Fibroblast of the aortic adventitia (primary cell): Measurements from ENCODE around the gene ST3GAL6. TPM values are rescaled to one million over a fixed set of nuclear protein-coding genes. Genes with fewer than 3 reads are reported as not detected.
A peak's percentile ranks its signal among the peaks of the same experiment; 100 is the strongest.

Experiments
- DNase-seq: peaks from one replicate; pipeline ENCODE4 v3.0.0-alpha.2; 2010; ENCODE audit warnings: low read depth
- H3K4me3 ChIP-seq: 2 replicates; pipeline ENCODE4 v1.5.1; 2011; ENCODE audit warnings: low read depth, mild to moderate bottlenecking, control low read depth, low read length, moderate library complexity
- CTCF ChIP-seq: IDR thresholded peaks from 2 replicates; pipeline ENCODE4 v1.5.1; 2011; ENCODE audit warnings: mild to moderate bottlenecking, low read length, control low read depth, inconsistent platforms; ENCODE audit not compliant: insufficient read depth
- total RNA-seq: library from RNA; depleted of rRNA; stranded (reverse); fragments of >200 nt; gene quantifications from 2 replicates; pipeline ENCODE4 v1.2.3, GENCODE V29; 2012; ENCODE audit warnings: low replicate concordance

ST3GAL6 gene
- total RNA-seq, 1 donor = 2.3 TPM

GRCh38 chr3:98806521-98806920, 43.4 kb downstream of the ST3GAL6 start:
- no peak for TF ChIP-seq CTCF
- peak; percentile 27 for DNase-seq
- H3K4me3 ChIP-seq = no peak overlapping the region

GRCh38 chr3:98807011-98807410, 43.9 kb downstream of the ST3GAL6 start:
- peak; percentile 64 for DNase-seq
- H3K4me3 ChIP-seq = no peak overlapping the region
- no peak for TF ChIP-seq CTCF

- DNase-seq = no peak
- no peak for TF ChIP-seq CTCF
- H3K4me3 ChIP-seq = no peak overlapping the region
Measured at GRCh38 chr3:98807561-98807960, 44.4 kb downstream of the ST3GAL6 start.

GRCh38 chr3:98808071-98808470, 44.9 kb downstream of the ST3GAL6 start:
- TF ChIP-seq CTCF = no peak
- no peak for DNase-seq
- H3K4me3 ChIP-seq = no peak overlapping the region

- no peak overlapping the region for H3K4me3 ChIP-seq
- no peak for TF ChIP-seq CTCF
- no peak for DNase-seq
Measured at GRCh38 chr3:98809557-98809956, 46.4 kb downstream of the ST3GAL6 start.

GRCh38 chr3:98811048-98811447, 47.9 kb downstream of the ST3GAL6 start:
- no peak for TF ChIP-seq CTCF
- no peak overlapping the region for H3K4me3 ChIP-seq
- no peak for DNase-seq

- H3K4me3 ChIP-seq = no peak overlapping the region
- TF ChIP-seq CTCF = peak; percentile 49
- DNase-seq = peak; percentile 70
Measured at GRCh38 chr3:98812851-98813374, 49.8 kb downstream of the ST3GAL6 start.
